IPS-18c (cell line): Measurements from ENCODE around the gene MEGF9.

Experiments
- H3K4me3 ChIP-seq: 2 replicates; pipeline ENCODE4 v1.7.0; 2013; ENCODE audit warnings: low read depth, mild to moderate bottlenecking, low read length, moderate library complexity; ENCODE audit not compliant: insufficient read depth
- H3K9me3 ChIP-seq: one replicate; pipeline ENCODE4 v1.6.1; 2013; ENCODE audit warnings: mild to moderate bottlenecking, low read length, moderate library complexity; ENCODE audit not compliant: control insufficient read depth, insufficient read depth

The MEGF9 gene

DNA sequence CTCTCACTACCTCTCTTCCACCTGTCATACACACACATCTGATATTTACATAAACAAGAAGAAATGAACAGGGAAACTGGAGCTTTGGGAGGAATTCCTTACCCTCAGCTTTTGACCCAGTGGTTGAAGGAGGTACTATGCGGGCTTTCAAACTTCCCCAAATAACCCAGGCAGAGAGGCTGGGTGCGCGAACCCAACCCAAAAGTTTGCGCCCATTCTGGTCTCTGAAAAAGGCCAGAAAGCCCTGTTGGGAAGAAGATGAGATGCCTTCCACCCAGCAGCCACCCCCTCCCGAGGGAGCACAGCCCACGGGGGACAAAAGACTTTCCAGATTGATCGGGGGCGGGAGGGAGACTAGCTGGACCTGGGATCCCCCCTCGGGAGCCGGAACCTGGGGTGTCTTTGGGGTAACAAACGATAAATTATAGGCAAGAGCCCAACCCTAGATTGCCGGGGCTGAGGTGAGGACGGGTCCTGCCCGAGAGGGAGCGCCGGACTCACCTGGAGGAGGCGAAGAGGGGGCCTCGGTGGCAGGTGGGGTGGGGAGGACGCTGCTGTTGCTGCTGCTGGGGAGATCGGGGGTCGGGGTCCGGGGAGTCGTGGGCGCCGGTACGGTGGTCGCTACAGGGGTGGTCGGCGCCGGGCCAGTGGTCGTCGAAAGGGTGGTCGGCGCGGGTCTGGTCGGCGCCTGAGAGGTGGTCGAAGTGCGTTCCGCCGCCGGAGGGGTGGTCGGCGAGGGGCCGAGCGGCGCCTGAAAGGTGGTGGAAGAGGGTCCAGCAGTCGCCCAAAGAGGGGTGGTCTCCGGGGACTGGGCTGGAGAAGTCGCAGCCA, 798 bp downstream of the MEGF9 start:
- peak overlapping the region; percentile 81 for H3K4me3 ChIP-seq
- no peaks in the 10 kb centered on the region for H3K9me3 ChIP-seq

DNA sequence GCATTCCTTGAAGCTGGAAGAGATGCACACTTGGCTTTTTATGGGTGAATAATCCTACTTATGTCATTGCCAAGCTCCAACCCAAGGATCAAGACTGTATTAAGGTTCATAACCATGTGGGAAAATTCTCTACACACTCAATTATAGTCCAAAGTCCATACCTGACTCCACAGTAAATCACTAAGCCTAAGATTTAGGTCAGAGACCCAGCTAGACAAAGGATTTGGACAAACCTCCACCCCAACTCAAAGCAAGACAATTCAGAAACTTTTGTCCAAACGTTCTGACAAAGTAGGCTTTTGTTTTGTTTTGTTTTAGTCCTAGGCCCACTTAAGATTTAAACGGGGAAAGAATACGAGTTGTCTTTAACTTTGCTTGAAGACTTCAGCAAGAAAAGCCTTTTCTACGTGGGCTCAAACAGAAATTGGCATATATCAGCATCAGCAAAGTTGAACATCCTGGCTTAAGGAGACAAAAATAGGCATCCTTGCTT, 1.7 kb downstream of the MEGF9 start:
- Histone ChIP-seq H3K4me3 (no peak overlapping the region), H3K9me3 (no peaks in the 10 kb centered on the region)

DNA sequence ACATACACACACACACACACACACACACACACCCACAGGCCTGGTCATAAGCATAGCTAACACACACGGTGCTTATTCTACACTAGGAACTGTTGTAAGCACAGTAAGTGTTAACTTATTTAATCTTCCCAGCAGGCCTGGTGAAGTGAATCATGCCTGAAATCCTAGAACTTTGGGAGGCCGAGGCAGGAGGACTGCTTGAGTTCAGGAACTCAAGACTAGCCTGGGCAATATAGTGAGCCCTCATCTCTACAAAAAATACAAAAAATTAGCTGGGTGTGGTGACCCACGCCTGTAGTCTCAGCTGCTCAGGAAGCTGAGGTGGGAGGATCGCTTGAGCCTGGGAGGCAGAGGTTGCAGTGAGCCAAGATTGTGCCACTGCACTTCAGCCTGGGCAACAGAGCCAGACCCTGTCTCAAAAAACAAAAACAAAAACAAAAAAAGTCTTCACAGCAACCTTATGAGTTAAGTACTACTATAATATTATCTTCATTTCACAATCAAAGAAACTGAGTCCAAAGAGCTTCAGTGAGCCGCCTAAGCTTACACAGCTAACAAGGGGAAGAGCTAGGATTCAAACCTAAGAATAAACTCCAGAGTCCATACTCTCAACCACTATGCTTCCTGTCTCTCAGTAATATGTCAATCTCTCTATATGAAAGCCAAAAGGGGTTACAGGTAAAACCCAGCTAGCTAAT, 2.3 kb downstream of the MEGF9 start:
- Histone ChIP-seq H3K9me3 (no peaks in the 10 kb centered on the region), H3K4me3 (no peak overlapping the region)

DNA sequence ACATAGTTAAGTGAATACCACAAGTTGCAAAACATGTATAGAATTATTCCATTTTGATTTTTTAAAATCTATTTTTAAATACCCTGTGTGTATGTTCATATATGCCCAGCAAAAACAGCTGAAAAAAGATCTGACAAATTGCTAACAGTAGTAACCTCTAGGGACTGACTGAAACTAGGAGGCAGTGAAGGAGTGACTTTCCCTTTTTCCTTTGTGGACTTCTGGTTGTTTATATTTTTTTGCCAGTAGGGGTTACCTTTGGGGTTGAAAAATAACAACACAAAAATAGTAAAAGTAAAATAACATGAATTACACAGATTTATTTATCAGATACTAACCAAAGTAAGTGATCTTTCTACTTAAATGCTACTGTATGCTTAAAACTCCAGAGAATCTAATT, 2.9 kb downstream of the MEGF9 start:
- Histone ChIP-seq H3K4me3 (no peak overlapping the region), H3K9me3 (no peaks in the 10 kb centered on the region)

DNA sequence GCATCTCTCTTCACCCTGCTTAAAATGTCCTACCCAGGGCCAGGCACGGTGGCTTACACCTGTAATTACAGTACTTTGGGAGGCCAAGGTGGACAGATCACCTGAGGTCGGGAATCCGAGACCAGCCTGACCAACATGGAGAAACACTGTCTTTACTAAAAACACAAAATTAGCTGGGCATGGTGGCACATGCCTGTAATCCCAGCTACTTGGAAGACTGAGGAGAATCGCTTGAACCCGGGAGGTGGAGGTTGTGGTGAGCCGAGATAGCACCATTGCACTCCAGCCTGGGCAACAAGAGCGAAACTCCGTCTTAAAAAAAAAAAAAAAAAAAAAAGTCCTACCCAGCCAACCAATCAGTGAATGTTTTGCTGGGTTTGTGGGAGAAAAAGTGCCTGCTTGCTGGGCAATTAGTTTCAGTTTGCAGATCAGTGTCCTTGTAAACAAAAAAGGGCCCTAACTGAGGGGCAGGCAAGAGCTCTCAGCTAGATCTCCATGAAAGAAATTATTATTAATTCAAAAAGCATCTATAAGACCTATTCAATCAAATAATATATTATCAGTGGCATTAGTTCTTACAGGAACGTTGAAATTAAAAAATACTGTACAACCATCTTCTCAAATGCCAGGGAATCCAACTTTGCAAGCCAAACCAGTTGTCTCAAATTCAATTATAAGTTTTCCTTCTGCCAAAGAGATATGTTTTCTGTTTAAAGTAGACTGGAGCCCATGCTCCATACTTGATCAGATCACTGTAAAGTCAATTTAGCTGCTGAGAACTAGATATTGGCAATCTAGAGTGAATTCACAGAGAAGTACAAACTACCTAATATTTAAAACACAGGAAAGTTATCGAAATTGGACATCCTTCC, 3.9 kb downstream of the MEGF9 start:
- Histone ChIP-seq H3K9me3 (no peaks in the 10 kb centered on the region), H3K4me3 (no peak overlapping the region)

DNA sequence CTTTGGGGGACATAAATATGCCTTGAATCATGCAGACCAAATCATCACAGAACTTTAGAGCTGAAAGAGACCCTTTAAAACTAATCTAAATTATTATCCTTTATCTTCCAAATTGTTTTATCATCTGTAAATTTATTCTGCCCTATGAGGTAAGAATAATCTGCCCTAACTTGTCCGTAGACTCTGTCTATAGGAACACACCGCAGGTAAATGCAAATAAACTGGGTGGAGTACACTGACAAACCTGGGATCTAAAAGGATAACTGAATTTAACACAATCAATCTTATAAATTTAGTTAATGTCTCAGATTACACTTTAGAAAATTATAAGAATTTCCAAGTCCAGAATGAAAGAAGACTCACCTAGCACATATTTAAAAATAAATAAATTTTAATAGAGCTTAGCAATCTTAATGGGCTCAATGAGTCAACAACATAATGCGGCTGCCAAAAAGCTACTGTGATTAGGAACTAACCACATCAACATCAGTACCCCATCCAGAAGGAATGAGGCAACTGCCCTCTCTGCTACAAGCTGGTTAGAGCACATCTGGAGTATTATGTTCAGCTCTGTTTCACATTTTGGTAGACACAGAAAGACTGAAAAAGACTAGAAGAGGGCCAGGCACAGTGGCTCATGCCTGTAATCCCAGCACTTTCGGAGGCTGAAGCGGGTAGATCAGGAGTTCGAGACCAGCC, 5.6 kb downstream of the MEGF9 start:
- Histone ChIP-seq H3K4me3 (no peak overlapping the region), H3K9me3 (no peaks in the 10 kb centered on the region)

DNA sequence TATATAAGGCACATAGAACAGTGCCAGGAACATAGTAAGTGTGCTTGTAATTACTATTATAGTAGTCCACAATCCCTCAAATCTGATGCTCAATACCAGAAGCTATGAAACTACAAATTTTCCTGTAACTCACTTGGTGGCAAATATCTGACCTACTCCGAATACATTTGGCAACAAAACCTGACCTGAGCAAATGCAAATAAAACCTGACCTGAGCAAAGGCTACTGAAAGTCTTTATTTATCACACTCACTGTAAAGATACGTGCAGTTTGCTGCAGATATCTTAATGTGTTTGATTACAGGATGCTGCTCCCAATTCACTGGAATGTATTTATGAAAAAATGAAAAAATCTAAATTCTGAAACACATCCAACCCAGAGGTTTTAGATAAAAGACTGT, 7.1 kb downstream of the MEGF9 start:
- Histone ChIP-seq H3K4me3 (no peak overlapping the region), H3K9me3 (no peaks in the 10 kb centered on the region)

DNA sequence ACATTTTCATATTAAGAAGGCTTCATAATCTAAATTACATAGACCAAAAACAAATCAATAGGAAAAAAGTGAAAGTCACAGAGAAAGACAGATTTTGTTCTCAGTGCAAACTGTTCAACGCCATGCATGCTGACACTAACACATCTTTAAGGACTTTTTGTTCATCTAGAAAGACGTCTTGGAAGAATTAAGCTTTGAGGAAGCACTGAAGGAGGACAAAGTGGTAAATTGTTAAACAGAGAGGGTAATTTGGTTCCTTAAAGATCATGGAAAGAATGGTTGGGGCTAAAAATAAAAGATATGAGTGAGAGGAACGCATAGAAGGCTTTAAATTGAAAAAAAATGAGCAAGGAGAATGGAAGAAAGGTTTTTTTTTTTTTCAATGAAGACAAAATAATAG, 9.1 kb downstream of the MEGF9 start:
- Histone ChIP-seq H3K9me3 (no peaks in the 10 kb centered on the region), H3K4me3 (no peak overlapping the region)

DNA sequence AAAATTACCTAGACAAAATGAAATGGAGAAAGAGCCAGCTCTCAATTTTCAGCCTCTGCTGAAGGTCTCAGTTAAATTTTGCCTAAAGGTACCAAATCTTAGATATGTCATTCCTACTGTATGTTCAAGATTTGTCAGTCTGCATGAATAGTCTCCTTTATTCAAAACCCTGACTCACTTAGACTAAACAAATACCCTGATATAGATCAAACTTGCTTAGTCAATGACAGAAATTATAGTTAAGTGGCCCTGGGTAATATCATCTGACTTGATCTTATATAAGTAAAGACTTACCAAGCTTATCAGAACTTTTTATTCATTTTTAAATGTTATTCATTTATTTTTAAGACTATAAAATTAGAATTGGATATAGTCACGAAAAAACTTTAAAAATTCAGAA, 12.2 kb downstream of the MEGF9 start:
- Histone ChIP-seq H3K4me3 (no peak overlapping the region), H3K9me3 (no peaks in the 10 kb centered on the region)

DNA sequence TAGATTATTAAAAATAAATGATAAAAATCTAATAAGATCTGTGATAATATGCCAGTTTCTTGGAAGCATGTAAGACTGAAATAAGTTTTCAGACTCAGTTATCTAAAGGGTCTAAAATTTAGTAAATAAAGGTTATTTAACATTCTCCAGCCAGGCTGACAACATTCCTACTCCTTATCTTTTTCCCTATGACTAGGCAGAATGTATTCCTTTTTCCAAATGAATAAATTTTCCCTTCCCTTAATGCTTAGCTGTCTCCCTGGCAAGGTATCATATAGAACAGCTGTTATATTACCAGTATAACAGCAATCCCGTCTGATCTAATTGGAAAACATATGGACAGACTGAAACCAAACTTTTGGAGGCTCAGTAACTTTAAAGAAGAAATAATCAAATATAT, 13.0 kb downstream of the MEGF9 start:
- no peaks in the 10 kb centered on the region for H3K9me3 ChIP-seq
- no peak overlapping the region for H3K4me3 ChIP-seq

DNA sequence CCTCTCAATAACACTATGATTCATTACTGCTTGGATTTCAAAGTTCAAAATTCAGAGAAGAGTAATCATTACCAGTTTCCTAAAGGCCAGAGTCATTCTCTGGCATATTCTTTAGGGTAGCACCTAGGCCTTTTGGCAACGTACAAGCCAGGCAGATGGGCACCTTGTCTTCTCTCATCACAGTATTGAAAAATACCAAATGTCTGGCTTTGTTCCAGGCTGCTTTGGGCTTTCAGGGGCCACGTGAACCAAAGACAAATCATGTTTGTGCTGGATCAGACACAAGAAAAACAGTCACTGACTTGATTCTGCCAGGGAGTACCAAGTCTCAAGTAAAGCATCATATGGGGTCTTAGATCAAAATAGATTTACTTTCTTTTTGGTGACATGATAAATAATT, 15.5 kb downstream of the MEGF9 start:
- Histone ChIP-seq H3K4me3 (no peak overlapping the region), H3K9me3 (no peaks in the 10 kb centered on the region)

DNA sequence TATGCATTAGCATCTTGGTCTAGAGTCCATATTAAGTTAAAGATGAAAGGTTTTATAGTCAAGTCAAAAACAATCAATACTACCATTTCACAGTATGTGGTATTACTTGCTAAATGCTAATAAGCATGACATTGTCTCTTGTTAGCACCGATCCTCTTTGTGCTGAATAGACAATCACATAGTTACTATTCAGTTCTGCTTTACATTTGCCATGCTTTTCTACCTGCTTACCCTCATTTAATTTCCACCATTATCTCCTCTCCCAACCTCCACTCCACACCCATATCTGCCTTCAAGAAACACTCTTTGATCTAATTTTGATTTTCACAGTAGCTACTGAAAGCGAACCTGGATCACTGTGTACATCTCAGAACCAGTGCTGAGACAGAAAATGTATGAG, 16.8 kb downstream of the MEGF9 start:
- H3K4me3 ChIP-seq, result no peak overlapping the region
- no peaks in the 10 kb centered on the region for H3K9me3 ChIP-seq

DNA sequence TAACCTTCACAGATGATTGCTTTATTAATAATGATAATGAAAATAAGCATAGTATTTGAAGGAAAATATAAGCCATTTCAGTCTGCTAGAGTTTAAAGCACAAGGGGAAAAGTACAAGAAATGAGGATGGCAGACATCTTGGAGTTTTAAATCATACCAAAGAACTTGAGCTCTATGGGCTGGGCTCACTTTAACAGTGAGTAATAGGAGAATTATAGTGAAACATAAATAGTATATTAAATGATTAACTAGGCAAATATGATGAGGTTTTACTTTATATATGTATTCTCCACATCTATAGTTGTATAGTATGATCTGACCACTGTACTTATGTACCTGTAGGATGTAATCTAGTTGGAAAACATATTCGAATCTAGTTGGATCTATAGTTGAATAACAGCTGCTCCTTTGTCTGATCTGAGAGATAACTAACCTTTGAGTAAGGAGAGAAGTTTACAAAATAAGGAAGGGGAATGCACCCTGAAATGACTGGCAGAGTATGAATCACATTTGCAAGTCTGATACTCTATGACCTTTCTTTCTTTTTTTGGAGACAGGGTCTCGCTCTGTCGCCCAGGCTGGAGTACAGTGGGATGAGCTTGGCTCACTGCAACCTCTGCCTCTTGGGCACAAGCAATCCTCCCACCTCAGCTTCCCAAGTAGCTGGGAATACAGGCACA, 17.6 kb downstream of the MEGF9 start:
- H3K4me3 ChIP-seq, result no peak overlapping the region
- no peaks in the 10 kb centered on the region for H3K9me3 ChIP-seq

DNA sequence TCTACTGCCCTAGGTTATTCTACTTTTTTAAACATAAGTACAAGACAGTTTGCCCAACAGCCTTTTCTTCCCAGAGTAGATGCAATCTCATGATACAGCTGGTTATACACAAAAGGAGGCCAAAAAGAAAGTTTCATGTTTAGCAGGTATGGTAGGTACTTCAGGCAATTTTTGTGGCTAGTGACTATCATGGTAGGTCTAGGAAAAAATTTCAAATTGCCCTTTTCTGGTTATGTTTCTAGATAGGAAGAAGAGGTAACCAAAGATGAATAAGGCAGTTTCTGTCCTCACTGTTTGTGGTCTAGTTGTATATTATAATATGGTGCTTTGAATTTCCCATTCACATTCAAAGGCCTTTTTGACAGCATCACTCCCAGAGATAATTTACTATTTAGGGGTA, 19.7 kb downstream of the MEGF9 start:
- H3K4me3 ChIP-seq, result no peak overlapping the region
- H3K9me3 ChIP-seq, result no peaks in the 10 kb centered on the region

DNA sequence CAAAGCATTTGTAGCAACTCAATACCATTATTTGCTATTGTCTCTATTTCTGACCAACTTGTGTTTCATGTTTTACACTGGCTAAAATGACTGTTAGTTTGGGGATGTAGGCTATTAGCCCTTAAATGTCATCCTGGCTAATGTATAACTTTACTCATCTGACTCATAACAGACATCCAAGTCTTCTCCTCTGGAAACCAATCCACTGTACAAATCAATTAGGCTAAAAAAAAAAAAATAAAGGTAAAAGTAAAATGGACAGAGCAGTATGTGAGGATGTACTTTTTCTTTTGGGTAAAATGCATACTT, 20.6 kb downstream of the MEGF9 start:
- H3K4me3 ChIP-seq, result no peak overlapping the region
- no peaks in the 10 kb centered on the region for H3K9me3 ChIP-seq

DNA sequence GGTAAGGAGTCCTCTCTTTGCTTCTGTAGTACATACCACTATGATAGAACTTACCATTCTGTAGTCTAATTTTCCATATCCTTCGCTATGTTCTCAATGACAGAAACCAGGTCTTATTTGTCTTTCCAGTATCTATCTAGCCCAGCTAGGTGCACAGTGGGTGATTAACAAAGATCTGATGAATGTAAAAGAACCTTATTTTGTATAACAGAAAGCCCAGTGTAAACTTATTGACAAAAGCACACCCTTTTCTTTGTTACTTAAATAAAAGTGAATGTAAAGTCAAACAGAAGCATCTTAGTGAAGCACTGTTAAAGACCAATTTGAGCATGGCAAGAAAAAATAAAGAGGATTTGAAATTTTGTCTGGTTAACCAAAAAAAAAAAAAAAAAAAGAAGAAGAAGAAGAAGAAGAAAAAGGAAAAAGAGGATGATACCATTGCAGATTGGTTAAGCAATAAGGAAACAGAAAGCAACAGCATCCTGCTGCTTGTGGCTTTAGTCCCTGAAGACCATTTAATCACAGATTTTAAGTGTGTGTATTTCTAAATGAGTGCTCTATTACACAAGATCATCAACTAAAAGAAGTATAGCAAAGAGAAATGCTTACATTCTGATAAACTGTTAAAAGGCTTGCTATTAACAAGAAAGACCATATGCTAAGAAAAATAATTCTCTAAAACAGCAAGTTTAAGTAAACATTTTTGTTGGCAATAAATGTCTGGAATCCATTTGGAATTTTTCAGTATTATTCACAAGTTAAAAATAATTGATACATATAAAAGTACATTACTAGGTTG, 21.2 kb downstream of the MEGF9 start:
- Histone ChIP-seq H3K9me3 (no peaks in the 10 kb centered on the region), H3K4me3 (no peak overlapping the region)
